A549 treated with DMSO at 1 μM for 4 hours (cell line): ENCODE results near the gene ZSCAN26. TPM values are rescaled to one million over a fixed set of nuclear protein-coding genes. Genes with fewer than 3 reads are reported as not detected.

Experiments used
- total RNA-seq: library from RNA; stranded (reverse); fragments of 200-300 nt; extraction: Qiagen RNA extraction; gene quantifications from 5 replicates; pipeline ENCODE4 v1.2.3, GENCODE V29; 2022; ENCODE audit warnings: low read depth

ZSCAN26 gene
- total RNA-seq: 5.0 to 7.7 TPM (median 6.5 TPM) in 5 replicates

GRCh38 chr6:28266962-28267694 is at the start of gene ZSCAN26:
Gene ZSCAN26 (plus strand): TSS chr6:28267143. CDS start chr6:28271920, 4,777 bp downstream.

GRCh38 chr6:28225056-28225834 is 41.7 kb upstream of the ZSCAN26 start, which contains the start of gene ZSCAN9:
Gene ZSCAN9 (plus strand): TSS chr6:28225275. CDS start chr6:28227085, 1,810 bp downstream.

GRCh38 chr6:28252009-28252975 is 14.7 kb upstream of the ZSCAN26 start, which contains the start of gene ZKSCAN4:
Gene ZKSCAN4 (minus strand): TSS chr6:28252269. CDS start chr6:28251980, 289 bp downstream.

GRCh38 chr6:28258877-28259777 is 7.8 kb upstream of the ZSCAN26 start, which contains the start of gene NKAPL:
Gene NKAPL (plus strand): TSS chr6:28259297. CDS start chr6:28259372, 75 bp downstream.

GRCh38 chr6:28281288-28282064 is 14.5 kb downstream of the ZSCAN26 start, which contains the start of gene PGBD1:
Gene PGBD1 (plus strand): TSS chr6:28281572. CDS start chr6:28283814, 2,242 bp downstream.

Other genes starting within 250 kb of the ZSCAN26 start
- 0.93 to 1.2 TPM (median 1.0 TPM) in 5 replicates for gene ZNF165, start 186.6 kb upstream of the ZSCAN26 start, total RNA-seq
- 4.0 to 4.8 TPM (median 4.2 TPM) in 5 replicates for gene ZSCAN16, start 142.5 kb upstream of the ZSCAN26 start, total RNA-seq
- gene ZKSCAN8, start 125.3 kb upstream of the ZSCAN26 start, total RNA-seq: 4.6 to 7.3 TPM (median 6.5 TPM) in 5 replicates
- 7.1 to 8.7 TPM (median 7.9 TPM) in 5 replicates for gene ZSCAN9, start 41.9 kb upstream of the ZSCAN26 start, total RNA-seq
- gene ZKSCAN4, start 14.9 kb upstream of the ZSCAN26 start, total RNA-seq: 2.3 to 2.7 TPM (median 2.7 TPM) in 5 replicates
- not detected in 5 replicates for gene NKAPL, start 7.8 kb upstream of the ZSCAN26 start, total RNA-seq
- gene PGBD1, start 14.4 kb downstream of the ZSCAN26 start, total RNA-seq: 3.9 to 5.8 TPM (median 5.0 TPM) in 5 replicates
- gene ZSCAN31, start 69.0 kb downstream of the ZSCAN26 start, total RNA-seq: 1.6 to 2.8 TPM (median 2.2 TPM) in 5 replicates
- 1.3 to 2.0 TPM (median 1.8 TPM) in 5 replicates for gene ZKSCAN3, start 82.8 kb downstream of the ZSCAN26 start, total RNA-seq
- 1.5 to 1.9 TPM (median 1.8 TPM) in 5 replicates for gene ZSCAN12, start 132.6 kb downstream of the ZSCAN26 start, total RNA-seq
- gene ZSCAN23, start 176.3 kb downstream of the ZSCAN26 start, total RNA-seq: not detected in 5 replicates
- not detected in 5 replicates for gene GPX6, start 248.7 kb downstream of the ZSCAN26 start, total RNA-seq